GM13977 (cell line): ENCODE measurements around the gene PRAMEF13.
"Not testable (repeated sequence)": the region's sequence is repeated elsewhere in the genome, so short reads cannot be mapped to it uniquely, and the experiment has no call there.

Experiments used
- DNase-seq: peaks from one replicate; pipeline ENCODE4 v3.0.0; 2012; ENCODE audit warnings: low spot score
- CTCF ChIP-seq: IDR thresholded peaks from 2 replicates; pipeline ENCODE4 v1.5.1; 2012; ENCODE audit warnings: mild to moderate bottlenecking, control low read depth; ENCODE audit not compliant: insufficient read depth; ENCODE audit errors: extremely low read depth, missing control alignments
- in situ Hi-C: fragments of 300-500 bp; cut with MboI; formaldehyde crosslinking; loops from one replicate; pipeline ENCODE4 v1.12.0; 2022; ENCODE audit warnings: low sequenced_read_pairs, low pct_unique_long_range_greater_than_20kb, mixed read lengths, inconsistent platforms; ENCODE audit not compliant: unreplicated experiment

Gene PRAMEF13

GRCh38 chr1:13201309-13201708, at the start of gene PRAMEF13:
PRAMEF13 (minus strand) TSS chr1:13201409; CDS start chr1:13199589, 1,820 bp downstream.
- DNase-seq, in situ Hi-C loops: not testable (repeated sequence)

- in situ Hi-C loops, result loop anchor here (25.0 kb wide), 2 partner anchors 685 to 935 kb away; no protein-coding TSS in a partner anchor
- DNase-seq, result not testable (repeated sequence)
Measured at GRCh38 chr1:13247122-13247521, 45.9 kb upstream of the PRAMEF13 start.

DNA sequence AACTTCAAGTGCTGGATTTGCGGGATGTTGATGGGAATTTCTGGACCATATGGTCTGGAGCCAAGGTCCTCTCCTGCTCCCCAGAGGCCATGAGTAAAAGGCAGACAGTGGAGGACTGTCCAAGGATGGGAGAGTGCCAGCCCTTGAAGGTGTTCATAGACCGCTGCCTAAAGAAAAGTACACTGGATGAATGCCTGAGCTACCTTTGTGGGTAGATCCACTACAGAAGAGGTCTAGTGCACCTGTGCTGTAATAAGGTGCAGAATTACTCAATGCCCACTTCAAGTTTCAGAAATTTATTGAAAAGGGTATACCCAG, 45.3 kb upstream of the PRAMEF13 start:
- not testable (repeated sequence) for DNase-seq
- in situ Hi-C loops, result loop anchor here (25.0 kb wide), 2 partner anchors 684 to 934 kb away; no protein-coding TSS in a partner anchor

- in situ Hi-C loops, result loop anchor here (25.0 kb wide), 2 partner anchors 684 to 934 kb away; no protein-coding TSS in a partner anchor
- DNase-seq, result not testable (repeated sequence)
Measured at GRCh38 chr1:13245841-13246553, 44.8 kb upstream of the PRAMEF13 start.

DNA sequence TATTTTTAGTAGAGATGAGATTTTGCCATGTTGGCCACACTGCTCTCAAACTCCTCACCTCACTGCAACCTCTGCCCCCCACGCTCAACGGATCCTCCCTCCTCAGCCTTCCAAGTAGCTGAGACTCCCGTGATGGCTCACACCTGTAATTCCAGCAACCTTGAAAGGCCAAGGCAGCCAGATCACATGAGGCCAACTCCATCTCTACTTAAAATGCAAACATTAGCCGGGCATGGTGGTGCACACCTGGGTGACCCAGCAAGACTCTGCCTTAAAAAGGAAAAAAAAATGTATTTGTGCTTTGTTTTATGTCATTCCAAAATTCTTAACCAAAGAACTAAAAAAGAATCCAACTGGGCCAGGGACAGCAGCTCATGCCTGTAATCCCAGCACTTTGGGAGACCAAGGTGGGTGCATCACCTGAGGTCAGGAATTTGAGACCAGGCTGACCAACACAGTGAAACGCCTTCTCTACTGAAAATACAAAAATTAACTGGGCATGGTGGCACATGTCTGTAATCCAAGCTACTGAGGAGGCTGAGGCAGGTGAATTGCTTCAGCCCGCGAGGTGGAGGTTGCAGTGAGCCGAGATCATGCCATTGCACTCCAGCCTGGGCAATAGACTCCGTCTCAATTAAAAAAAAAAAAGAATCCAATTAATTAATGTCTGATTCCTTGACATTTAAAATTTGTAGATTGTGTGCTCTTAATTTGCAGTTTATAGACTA, 42.5 kb upstream of the PRAMEF13 start:
- DNase-seq, result not testable (repeated sequence)
- in situ Hi-C loops, result loop anchor here (25.0 kb wide), 2 partner anchors 681 to 931 kb away; no protein-coding TSS in a partner anchor

GRCh38 chr1:13239633-13240032, 38.4 kb upstream of the PRAMEF13 start:
- in situ Hi-C loops, result loop anchor here (25.0 kb wide), 2 partner anchors 677 to 927 kb away; no protein-coding TSS in a partner anchor
- DNase-seq, result not testable (repeated sequence)

DNA sequence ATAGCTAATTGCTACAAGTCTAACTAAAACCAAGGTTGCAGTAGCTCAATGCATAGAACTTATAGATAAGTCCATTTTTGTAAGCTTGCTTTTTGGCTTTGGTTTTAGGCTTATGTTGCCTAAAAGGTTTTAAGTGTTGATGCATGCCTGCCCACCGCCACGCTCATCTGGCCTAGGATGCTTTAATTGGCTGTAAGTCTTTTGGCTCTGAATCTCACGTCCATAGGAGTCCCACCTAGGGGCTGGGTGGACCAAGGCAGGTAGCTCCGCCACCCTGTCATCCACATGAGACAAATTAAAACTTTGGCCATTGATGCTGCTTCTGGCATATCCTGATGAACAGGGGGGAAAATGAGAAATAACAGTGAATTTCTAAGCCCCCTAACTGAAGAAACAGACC, 36.4 kb upstream of the PRAMEF13 start:
- not testable (repeated sequence) for DNase-seq
- in situ Hi-C loops, result loop anchor here (25.0 kb wide), 2 partner anchors 675 to 925 kb away; no protein-coding TSS in a partner anchor

GRCh38 chr1:13234057-13234456, 32.8 kb upstream of the PRAMEF13 start:
- not testable (repeated sequence) for DNase-seq
- in situ Hi-C loops, result loop anchor here (25.0 kb wide), 2 partner anchors 672 to 922 kb away; no protein-coding TSS in a partner anchor

- in situ Hi-C loops, result loop anchor here (25.0 kb wide), 2 partner anchors 670 to 920 kb away; no protein-coding TSS in a partner anchor
- DNase-seq, result not testable (repeated sequence)
Measured at GRCh38 chr1:13232056-13232455, 30.8 kb upstream of the PRAMEF13 start.

DNA sequence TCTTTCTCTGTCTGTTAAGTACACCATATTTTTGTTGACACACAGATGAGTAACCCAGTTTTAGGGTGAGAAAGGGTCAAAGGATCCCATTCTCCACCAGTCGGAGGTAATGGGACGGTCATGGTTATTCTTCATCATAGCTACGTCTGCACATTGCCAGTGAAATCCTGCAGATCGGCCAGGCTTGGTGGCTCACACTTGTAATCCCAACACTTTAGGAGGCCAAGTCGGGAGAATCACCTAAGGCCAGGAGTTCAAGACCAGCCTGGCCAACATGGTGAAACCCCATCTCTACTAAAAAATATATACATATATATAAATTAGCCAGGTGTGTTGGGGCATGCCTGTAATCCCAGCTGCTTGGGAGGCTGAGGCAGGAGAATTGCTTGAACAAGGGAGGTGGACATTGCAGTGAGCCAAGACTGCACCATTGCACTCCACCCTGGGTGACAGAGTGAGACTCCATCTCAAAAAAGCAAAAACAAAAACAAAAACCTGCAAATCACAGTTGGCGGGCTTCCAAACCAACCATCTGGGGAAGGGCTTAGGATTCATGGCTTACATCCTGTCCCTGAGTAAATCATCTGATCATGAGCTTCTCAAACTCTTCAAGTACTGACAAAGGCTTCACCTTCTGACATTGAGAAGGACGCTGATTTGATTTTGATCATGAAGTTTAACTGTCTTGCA, 30.0 kb upstream of the PRAMEF13 start:
- in situ Hi-C loops, result loop anchor here (25.0 kb wide), 2 partner anchors 669 to 919 kb away; no protein-coding TSS in a partner anchor
- not testable (repeated sequence) for DNase-seq

- DNase-seq, result peak; percentile 6
- in situ Hi-C loops, result loop anchor here (25.0 kb wide), 2 partner anchors 668 to 918 kb away; no protein-coding TSS in a partner anchor
Measured at GRCh38 chr1:13230601-13231000, 29.4 kb upstream of the PRAMEF13 start.

- in situ Hi-C loops, result loop anchor here (25.0 kb wide), 2 partner anchors 668 to 918 kb away; no protein-coding TSS in a partner anchor
- not testable (repeated sequence) for DNase-seq
Measured at GRCh38 chr1:13230096-13230495, 28.9 kb upstream of the PRAMEF13 start.

DNA sequence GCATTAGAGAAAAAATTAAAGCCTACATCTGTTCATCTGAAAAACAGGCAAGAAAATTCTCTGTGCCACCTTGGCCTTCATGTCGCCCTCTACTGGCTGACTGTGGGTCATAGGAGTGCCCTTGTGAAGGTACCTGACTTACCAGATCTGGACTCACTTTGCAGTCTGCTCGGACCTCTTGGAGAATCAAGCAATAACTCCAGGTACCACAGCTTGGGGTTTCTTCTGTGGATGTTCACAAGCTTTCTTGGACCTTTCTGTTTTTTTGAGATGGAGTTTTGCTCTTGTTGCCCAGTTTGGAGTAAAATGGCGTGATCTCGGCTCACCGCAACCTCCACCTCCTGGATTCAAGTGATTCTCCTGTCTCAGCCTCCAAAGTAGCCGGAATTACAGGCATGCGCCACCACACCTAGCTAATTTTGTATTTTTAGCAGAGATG, 27.2 kb upstream of the PRAMEF13 start:
- DNase-seq, result peak; percentile 56
- peak; percentile 79 for TF ChIP-seq CTCF
- in situ Hi-C loops, result loop anchor here (25.0 kb wide), 2 partner anchors 666 to 916 kb away; no protein-coding TSS in a partner anchor

DNA sequence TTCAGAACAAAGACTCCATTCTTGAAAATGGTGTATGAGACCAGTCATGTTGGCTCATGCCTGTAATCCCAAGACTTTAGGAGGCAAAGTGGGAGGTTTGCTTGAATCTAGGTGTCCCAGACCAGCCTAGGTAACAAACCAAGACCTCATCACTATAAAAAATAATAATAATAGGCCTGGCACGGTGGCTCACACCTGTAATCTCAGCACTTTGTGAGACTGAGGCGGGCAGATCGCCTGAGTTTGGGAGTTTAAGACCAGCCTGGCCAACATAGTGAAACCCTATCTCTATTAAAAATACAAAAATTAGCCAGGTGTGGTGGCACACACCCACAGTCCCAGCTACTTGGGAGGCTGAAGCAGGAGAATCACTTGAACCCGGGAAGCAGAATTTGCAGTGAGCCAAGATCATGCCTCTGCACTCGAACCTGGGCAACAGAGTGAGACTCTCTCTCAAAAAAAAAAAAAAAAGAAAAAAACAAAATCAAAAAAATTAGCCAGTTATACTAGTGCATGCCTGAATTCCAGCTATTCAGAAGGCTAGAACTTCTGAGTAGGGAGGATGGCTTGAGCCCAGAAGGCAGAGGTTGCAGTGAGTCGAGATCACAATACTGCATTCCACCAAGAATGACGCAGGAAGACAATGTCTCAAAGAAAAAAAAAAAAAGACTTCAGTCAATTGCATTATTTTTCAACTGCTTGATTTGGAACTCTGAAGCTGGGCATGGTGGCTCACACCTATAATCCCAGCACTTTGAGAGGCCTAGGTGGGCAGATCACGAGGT, 26.3 kb upstream of the PRAMEF13 start:
- in situ Hi-C loops, result loop anchor here (25.0 kb wide), 2 partner anchors 665 to 915 kb away; no protein-coding TSS in a partner anchor

DNA sequence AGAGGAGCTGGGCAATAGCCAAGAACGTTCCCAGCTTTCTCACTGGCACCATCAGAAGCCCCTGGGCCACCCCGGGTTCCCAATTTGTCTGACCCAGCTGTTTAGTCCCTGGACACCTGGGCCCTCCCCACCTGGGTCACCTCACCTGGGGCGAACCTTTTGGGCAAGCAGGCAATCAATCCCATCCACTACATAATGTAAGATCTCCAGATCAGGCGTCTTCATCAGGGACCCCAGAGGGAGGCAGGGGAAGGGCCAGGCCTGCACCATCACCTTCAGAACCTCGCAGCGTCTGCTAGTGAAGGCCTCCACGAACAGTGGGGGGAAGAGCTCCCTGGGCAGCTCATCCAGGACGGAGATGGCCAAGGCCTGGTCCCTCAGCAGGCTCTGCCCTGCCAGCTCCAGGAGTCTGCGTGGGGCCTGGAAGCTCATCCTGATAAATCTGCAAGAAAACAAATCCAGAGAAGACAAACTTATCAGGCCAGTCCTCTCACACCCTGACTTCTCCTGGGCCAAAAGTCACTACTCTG, 24.5 kb upstream of the PRAMEF13 start, which contains the start of gene PRAMEF18:
PRAMEF18 (minus strand) TSS at position 480 of the 530 bp plus-strand sequence; CDS start at position 432, 48 bp downstream.
- in situ Hi-C loops, result loop anchor here (25.0 kb wide), 2 partner anchors 663 to 913 kb away; no protein-coding TSS in a partner anchor
- DNase-seq, result not testable (repeated sequence)

More for the DNA sequence above, 26.3 kb upstream of the PRAMEF13 start:
- DNase-seq, result not testable (repeated sequence)
